ENCODE data around the gene OR5I1. TPM values are rescaled to one million over a fixed set of nuclear protein-coding genes. Genes with fewer than 3 reads are reported as not detected.

The OR5I1 gene
- total RNA-seq: not detected

DNA sequence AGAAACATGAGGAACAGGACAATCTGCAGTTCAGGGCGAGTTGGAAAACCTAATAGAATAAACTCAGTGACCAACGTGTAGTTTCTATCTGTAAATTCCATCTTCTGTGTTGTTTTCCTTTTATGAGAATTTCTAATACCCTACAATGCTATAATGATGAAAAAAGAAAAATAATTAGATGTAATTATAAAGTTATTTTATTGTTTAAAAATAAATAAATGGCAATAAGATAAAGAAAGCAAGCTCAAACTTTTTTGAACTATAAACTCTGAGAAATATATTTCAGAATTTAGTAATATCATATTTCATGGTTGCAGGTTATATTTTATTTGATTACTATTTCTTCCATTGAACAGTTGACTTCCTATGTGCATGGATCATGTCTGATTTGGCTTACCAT is at the start of gene OR5I1:
TSS of gene OR5I1 (minus strand) at position 101 of the 400 bp plus-strand sequence. CDS start at position 101, 0 bp downstream.
- no peak for DNase-seq
- Histone ChIP-seq H3K4me3 (no peak within 1 kb of the TSS), H3K9me3 (no peaks in the 10 kb centered on the region), H3K36me3 (no peaks in the 10 kb centered on the region), H3K27ac (no peak within 1 kb of the TSS), H3K27me3 (no peaks in the 10 kb centered on the region), H3K4me1 (no peaks in the 10 kb centered on the region)
- intact Hi-C loops (cut with DNase I): no loop called here
- no peak for TF ChIP-seq POLR2A (IDR thresholded peaks at IDR 0.05)
- TF ChIP-seq, protein P1, sequence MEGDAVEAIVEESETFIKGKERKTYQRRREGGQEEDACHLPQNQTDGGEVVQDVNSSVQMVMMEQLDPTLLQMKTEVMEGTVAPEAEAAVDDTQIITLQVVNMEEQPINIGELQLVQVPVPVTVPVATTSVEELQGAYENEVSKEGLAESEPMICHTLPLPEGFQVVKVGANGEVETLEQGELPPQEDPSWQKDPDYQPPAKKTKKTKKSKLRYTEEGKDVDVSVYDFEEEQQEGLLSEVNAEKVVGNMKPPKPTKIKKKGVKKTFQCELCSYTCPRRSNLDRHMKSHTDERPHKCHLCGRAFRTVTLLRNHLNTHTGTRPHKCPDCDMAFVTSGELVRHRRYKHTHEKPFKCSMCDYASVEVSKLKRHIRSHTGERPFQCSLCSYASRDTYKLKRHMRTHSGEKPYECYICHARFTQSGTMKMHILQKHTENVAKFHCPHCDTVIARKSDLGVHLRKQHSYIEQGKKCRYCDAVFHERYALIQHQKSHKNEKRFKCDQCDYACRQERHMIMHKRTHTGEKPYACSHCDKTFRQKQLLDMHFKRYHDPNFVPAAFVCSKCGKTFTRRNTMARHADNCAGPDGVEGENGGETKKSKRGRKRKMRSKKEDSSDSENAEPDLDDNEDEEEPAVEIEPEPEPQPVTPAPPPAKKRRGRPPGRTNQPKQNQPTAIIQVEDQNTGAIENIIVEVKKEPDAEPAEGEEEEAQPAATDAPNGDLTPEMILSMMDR (IDR thresholded peaks at IDR 0.05): no peak
- 51 to 59% methylated on average over 2 of the region's 2 CpGs for WGBS, 2 donors

DNA sequence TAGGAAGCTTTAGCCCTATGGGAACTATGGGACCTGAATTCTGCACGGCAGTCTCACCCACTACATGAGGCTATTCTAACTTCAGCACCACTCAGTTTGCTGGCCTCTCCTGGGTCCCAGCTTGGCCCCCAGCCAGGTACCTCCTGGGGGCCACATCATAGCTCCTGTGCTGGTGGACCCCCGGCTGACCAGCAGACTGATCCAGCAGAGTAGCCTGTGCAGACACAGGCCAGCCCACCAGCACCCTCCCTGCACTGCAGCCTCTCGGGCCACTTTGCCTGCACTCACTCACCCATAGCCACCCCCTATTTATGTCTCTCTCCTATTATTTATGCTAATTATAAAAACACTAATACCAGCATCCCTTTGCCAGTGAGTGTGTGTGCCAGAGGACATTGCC is 34.7 kb upstream of the OR5I1 start:
- WGBS, 2 donors: 83 to 94% methylated on average over 2 of the region's 3 CpGs
- TF ChIP-seq, protein P1 (IDR thresholded peaks at IDR 0.05): no peak
- TF ChIP-seq POLR2A (IDR thresholded peaks at IDR 0.05): no peak
- intact Hi-C loops (cut with DNase I): no loop called here

DNA sequence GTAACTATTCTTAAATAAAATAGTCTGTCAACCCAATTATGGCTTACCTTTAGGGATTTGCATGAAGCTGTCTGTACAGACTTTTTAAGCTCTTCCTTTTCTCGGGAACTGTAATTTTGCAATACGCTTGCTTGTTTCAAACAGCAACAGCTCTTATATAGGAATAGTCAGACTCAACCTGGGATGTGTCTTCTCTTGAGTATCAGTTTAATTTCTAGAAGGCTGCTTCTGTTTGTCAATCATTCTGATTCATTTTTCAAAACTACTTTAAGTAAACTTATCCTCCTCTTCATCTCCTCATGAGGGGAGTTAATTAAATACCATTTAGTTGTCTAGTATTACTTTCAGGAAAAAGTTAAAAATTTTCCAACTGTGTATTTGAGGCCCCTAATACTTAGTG is 33.6 kb upstream of the OR5I1 start, which contains the start of gene OR10AG1:
TSS of gene OR10AG1 (minus strand) at position 101 of the 400 bp plus-strand sequence. CDS start at position 63, 38 bp downstream.
- WGBS, 2 donors: 65 to 73% methylated on average over 2 of the region's 2 CpGs
- H3K36me3 ChIP-seq: no peaks in the 10 kb centered on the region
- intact Hi-C loops (cut with DNase I): no loop called here
- no peak for DNase-seq
- H3K27ac ChIP-seq: no peak within 1 kb of the TSS
- no peak for TF ChIP-seq POLR2A (IDR thresholded peaks at IDR 0.05)
- TF ChIP-seq, protein P1 (IDR thresholded peaks at IDR 0.05): no peak
- no peak within 1 kb of the TSS for H3K4me3 ChIP-seq
- peaks cover 0 to 8% (median 0%) of the 10 kb centered on the region in 3 donors for H3K9me3 ChIP-seq
- no peaks in the 10 kb centered on the region for H3K4me1 ChIP-seq
- no peaks in the 10 kb centered on the region for H3K27me3 ChIP-seq

More for the DNA sequence above, 34.7 kb upstream of the OR5I1 start:
- peaks cover 0 to 8% (median 0%) of the 10 kb centered on the region in 3 donors for H3K9me3 ChIP-seq
- H3K27ac ChIP-seq: no peak overlapping the region
- no peak for DNase-seq
- H3K4me1 ChIP-seq: no peaks in the 10 kb centered on the region
- no peaks in the 10 kb centered on the region for H3K36me3 ChIP-seq
- no peaks in the 10 kb centered on the region for H3K27me3 ChIP-seq
- no peak overlapping the region for H3K4me3 ChIP-seq

DNA sequence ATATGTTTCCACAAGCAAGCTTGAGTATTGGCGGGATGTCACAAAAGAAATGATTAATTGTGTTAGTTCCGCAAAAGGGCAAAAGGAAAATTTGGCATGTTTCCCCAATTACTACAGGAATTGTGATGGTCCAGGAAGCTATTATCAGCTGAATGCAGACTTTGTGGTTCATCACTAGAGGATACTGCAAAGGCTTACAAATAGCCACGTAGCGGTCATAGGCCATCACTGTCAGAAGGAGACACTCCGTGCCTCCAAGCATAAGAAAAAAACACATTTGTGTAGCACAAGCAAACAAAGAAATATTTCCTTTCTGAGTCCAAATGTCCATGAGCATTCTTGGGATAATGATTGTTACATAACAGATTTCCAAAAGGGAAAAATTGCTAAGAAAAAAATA is 31.7 kb upstream of the OR5I1 start:
- Histone ChIP-seq H3K9me3 (peaks cover 0 to 8% (median 0%) of the 10 kb centered on the region in 3 donors), H3K27ac (no peak overlapping the region), H3K4me3 (no peak overlapping the region), H3K36me3 (no peaks in the 10 kb centered on the region), H3K4me1 (no peaks in the 10 kb centered on the region), H3K27me3 (no peaks in the 10 kb centered on the region)
- no peak for DNase-seq
- 74% methylated on average over 5 of the region's 5 CpGs for WGBS, 2 donors
- TF ChIP-seq POLR2A (IDR thresholded peaks at IDR 0.05): no peak
- TF ChIP-seq, protein P1 (IDR thresholded peaks at IDR 0.05): no peak
- intact Hi-C loops (cut with DNase I): no loop called here

DNA sequence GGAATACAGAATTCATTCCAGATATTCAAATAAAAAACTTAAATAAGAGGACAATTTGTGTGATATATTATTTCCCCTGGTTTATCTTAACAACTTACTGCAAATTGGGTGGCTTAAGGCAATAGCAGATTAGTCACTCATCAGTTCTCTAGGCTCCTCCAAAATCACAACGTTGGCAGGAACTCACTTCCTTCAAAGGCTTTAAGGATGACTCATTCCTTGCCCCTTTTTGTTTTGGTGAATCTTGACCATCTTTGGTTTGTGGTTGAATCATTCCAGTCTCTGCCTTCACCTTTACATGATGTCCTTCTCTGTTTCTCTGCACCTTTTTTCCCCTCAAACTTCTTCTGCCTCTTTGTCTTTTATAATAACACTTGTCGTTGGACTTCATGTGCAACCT is 30.2 kb upstream of the OR5I1 start:
- H3K36me3 ChIP-seq: no peaks in the 10 kb centered on the region
- peaks cover 0 to 8% (median 0%) of the 10 kb centered on the region in 3 donors for H3K9me3 ChIP-seq
- no peaks in the 10 kb centered on the region for H3K27me3 ChIP-seq
- intact Hi-C loops (cut with DNase I): no loop called here
- H3K4me1 ChIP-seq: no peaks in the 10 kb centered on the region
- DNase-seq: no peak
- no peak overlapping the region for H3K4me3 ChIP-seq
- TF ChIP-seq POLR2A (IDR thresholded peaks at IDR 0.05): no peak
- TF ChIP-seq, protein P1 (IDR thresholded peaks at IDR 0.05): no peak
- WGBS, 2 donors: 58 to 62% methylated on average over 2 of the region's 2 CpGs
- no peak overlapping the region for H3K27ac ChIP-seq
